ENCODE results near the gene DDI2.

GRCh38 chr1:15570861-15571260, 46.4 kb upstream of the DDI2 start:
- no peak for TF ChIP-seq POLR2AphosphoS5 (IDR thresholded peaks at IDR 0.05; ENCODE audit: low read depth, low read length)
- TF ChIP-seq POLR2A (IDR thresholded peaks at IDR 0.05; ENCODE audit: low read depth, low read length): no peak
- TF ChIP-seq TAF1 (IDR thresholded peaks at IDR 0.05; ENCODE audit: borderline replicate concordance, low read depth, low read length): no peak

Measured in GM12892 (cell line).